ENCODE results near the gene LRRK1.
A peak's percentile ranks its signal among the peaks of the same experiment; 100 is the strongest.

Gene LRRK1, protein sequence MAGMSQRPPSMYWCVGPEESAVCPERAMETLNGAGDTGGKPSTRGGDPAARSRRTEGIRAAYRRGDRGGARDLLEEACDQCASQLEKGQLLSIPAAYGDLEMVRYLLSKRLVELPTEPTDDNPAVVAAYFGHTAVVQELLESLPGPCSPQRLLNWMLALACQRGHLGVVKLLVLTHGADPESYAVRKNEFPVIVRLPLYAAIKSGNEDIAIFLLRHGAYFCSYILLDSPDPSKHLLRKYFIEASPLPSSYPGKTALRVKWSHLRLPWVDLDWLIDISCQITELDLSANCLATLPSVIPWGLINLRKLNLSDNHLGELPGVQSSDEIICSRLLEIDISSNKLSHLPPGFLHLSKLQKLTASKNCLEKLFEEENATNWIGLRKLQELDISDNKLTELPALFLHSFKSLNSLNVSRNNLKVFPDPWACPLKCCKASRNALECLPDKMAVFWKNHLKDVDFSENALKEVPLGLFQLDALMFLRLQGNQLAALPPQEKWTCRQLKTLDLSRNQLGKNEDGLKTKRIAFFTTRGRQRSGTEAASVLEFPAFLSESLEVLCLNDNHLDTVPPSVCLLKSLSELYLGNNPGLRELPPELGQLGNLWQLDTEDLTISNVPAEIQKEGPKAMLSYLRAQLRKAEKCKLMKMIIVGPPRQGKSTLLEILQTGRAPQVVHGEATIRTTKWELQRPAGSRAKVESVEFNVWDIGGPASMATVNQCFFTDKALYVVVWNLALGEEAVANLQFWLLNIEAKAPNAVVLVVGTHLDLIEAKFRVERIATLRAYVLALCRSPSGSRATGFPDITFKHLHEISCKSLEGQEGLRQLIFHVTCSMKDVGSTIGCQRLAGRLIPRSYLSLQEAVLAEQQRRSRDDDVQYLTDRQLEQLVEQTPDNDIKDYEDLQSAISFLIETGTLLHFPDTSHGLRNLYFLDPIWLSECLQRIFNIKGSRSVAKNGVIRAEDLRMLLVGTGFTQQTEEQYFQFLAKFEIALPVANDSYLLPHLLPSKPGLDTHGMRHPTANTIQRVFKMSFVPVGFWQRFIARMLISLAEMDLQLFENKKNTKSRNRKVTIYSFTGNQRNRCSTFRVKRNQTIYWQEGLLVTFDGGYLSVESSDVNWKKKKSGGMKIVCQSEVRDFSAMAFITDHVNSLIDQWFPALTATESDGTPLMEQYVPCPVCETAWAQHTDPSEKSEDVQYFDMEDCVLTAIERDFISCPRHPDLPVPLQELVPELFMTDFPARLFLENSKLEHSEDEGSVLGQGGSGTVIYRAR (N-terminal part only)

DNA sequence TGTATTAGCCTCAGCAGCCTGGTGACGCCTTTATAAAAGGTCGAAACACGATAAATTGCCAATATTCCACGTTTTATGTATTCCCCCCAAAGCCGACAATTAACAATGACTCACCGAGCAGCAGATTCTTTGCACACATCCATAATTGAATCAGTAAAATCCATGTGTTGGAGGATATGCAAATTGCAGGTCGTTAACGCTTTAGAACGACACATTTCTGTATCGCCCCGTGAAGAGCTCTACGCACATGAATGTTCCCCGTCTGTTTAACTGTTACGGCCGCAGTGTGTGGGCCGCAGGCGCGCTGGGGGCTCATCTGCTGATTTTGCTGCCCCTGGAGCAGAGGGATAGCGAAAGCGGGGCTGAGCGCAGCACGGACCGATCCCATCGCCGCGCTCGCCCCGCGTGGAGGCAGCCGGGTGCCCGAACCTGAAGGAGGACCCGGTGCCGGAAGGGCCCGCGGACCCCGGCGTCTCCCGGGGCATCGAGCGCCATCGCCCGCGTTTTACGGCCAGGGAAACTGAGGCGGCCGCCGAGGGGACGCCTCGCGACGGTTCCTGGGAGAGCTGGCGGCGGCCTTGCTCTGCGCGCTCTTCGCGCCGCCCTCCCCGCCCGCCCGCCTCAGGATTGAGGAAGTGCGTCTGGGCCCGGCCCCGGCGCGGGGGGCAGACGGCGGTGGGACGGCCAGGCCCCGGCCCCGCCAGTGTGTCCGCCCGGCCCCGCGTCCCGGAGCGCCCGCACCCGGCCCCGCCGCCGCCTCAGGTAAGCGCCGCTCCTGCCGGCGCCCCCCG is at the start of gene LRRK1:
LRRK1 (plus strand) TSS at position 668 of the 791 bp plus-strand sequence. CDS start 5,276 bp downstream, outside the sequence.
- peak in 1 of 2 experiments; percentile 14 for DNase-seq (ENCODE audit: low read depth in 2 of 2)

DNA sequence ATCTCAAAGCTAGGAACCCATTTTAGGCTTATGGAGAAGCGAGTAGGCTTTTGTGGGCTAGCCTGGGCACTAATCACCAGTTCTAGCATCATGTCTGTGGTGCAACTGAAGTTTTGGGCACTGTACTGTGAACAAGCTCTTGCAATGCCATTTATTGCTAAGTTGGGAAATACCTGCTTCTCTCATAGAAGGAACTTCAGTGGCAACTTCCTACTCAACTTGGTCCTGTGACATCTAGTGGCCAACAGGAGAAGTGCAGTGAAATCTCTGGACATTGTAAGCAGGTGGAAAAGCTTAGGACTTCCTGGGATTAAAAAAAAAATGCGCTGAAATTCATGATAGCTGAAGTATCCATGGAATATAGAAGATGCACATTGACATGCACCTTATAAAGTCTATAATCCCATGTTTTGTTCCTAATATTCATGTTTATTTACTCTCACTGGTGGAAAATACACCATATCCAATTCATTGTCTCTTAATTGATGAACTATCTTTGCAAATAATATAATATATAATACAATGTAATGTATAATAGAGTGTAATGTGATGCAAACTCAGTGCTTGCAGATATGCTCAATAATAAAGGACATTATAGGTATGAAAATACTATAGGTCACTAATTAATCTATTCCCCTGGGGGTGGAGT is 46.0 kb upstream of the LRRK1 start:
- DNase-seq (ENCODE audit: low read depth in 2 of 2) = peak; percentile 70 to 72

DNA sequence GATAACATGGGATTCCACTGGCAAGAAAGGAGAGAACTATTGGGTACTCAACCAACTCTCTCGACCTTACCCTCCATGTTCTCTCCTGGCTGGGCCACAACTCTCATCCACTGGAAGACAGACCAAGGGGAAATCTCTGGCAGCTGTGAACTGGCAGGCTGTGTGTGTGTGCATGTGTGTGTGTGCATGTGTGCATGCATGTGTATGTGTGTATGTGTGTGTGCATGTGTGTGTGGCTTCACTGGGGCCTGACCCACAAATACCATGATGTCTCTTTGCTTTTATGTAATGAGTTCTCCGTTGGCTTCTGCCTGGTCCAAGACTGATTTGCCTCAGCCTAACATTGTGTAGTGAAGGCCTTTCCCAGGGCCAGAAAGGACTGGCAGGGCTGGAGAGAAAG is 43.7 kb upstream of the LRRK1 start:
- no peak for DNase-seq (ENCODE audit: low read depth in 2 of 2)

DNA sequence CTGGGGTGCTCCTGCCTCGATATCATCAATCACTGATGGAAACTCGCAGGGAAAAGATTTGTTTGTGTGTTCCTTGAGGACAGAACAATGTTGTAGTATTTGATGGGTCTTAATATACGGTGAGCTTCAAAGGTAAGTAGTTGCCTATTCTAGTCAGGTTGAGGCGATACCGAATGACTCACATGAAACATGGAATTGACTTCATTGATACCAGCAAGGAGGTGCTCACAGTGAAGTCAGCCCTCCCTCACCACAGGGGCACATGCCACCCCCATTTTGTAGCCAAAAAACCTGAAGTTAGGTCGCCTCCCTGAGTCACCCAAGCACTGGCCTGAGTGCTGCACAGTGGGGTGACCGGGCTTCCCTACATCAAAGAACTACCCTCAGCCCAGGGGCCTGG is 43.2 kb upstream of the LRRK1 start:
- DNase-seq (ENCODE audit: low read depth in 2 of 2) = no peak

DNA sequence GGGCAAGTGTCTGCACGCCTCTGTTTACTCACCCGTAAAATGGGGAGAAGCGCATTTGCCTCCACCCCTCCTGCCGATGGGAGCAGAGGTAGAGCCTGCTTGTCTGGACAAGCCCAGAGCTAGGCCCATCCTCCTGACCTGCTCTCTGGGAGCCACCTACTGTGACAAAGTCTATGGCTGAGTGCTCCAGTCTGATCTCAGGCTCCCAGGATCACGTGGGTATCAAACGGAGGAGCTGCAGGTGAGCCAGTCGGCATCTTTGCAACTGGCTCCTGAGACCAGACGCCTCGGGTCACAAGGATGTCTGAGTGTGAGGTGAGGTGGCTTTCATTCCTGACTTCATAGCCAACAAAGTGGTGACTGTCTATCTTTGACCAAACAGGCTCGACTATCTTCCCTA is 41.6 kb upstream of the LRRK1 start:
- DNase-seq (ENCODE audit: low read depth in 2 of 2) = no peak

DNA sequence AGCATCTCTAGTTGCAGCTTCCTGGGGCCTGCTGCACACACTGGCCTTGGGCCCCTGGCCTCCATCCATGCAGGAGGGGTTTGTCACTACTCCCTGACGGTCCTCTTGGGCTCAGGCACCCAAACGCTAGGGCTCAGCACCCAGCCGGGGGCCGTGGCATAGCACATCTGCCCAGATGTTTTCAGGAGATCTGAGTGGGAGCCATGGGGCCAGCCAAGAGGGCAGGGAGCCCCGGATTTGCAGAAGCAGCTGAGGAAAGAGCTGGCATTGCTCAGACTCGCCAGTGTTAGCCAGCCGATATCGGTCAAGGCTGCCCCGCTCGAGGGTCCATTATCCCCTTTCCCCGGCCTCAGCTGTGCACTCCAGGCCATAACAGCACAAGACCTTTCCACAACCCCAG is 41.0 kb upstream of the LRRK1 start:
- no peak for DNase-seq (ENCODE audit: low read depth in 2 of 2)

DNA sequence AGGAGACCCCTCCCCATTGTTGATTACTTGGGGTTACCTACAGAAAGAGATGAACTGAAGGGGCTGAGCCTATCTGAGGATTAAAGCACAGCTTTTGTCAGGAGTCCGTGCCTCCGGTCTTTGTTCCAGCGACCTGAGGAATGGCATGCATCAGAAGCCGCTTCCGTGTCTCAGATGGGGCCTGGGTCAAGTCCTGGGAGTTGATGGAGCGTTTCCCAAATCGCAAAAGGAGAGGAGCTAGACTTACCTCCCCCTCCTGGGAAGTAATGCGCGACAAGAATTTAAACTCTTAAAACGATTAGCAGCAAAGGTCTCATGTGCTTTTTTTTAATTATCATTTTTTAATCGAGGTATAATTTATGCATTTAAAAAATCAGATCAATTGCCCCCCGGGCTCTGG is 40.5 kb upstream of the LRRK1 start:
- DNase-seq (ENCODE audit: low read depth in 2 of 2) = no peak

DNA sequence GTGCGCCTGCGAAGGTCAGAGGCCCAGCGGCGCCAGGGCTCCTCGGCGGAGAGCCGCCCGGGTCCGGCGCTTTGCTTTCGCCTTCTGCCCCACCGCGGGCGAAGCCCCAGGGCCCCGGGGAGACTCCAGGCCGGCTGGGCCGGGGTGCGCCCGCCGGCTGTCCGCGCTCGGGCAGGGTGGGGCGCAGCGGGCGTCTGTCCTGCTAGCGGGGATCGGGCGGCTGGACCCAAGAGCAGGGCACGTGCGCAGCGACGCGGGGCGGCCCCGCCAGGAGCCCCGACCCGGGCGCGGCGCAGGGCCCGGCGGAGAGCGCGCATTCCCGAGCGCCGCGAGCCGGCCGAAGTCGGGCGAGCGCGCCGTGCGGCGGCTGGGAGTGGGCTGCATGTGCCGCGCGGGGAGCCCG is 40.1 kb upstream of the LRRK1 start:
- no peak for DNase-seq (ENCODE audit: low read depth in 2 of 2)

DNA sequence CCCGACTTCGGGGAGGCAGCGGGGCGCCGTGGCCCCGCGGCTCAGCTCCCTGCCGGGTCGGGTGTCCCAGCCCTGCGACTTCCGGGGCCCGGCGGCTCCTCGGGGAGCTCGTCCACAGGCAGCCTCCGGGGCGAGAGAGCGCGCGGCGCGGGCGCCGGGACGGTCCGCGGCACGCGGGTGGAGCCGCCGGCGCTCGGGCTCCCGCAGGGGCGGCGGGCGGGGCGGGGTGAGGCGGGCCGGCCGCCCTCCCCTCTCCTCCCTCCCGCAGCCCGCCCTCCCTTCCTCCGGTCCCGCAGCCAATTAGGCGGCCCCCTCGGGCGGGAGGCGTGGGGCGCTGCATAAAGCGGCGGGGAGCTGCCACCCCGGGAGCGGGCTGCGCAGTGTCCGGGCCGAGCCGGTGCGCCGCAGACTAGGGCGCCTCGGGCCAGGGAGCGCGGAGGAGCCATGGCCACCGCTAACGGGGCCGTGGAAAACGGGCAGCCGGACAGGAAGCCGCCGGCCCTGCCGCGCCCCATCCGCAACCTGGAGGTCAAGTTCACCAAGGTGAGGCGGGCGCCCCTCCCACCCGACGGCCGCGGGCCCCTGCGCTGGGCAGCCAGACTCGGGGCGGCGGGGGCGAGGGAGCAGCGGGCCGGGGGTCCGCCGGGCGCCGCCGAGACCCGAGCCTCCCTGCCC is 39.6 kb upstream of the LRRK1 start, which contains the start of gene ALDH1A3:
ALDH1A3 (plus strand) TSS at position 368 of the 675 bp plus-strand sequence; CDS start at position 445, 77 bp downstream.
- DNase-seq (ENCODE audit: low read depth in 2 of 2) = peak in 1 of 2 experiments; percentile 13

DNA sequence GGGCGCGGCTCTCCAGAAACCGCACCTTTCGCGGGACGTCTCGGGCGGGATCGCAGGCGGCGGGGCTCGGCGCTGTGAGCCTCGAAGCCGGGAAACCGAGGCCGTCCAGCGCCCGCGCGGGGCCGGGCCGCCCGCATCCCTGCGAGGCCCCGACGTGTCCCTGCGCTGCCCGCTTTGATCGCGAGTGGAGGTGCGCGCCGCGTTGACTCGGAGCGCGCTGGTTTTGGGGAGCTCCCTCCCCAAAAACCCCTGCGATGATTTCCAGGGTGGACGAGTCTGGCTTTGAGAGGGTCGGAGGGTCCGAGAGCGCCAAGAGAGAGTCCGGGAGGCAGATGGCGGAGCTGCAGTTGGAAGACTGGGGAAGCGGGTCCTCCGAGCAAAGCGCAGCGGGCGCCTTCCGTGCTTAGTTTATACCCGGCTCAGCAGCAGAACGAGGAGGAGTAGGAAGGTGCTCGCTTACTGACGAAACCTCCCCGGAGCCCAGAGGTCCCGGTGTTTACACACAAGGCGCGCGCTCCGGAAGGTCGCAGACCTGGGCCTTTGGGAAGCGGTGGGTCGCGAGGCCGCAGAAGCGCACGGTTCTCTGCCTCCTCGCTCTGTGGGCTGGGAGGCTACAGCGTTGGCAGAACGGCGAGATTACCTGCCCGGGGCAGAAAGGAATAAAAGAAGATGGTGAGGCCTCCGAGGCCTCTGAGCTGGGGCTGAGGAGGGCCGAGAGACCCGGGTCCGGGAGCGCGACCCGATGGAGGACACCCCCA is 38.8 kb upstream of the LRRK1 start:
- DNase-seq (ENCODE audit: low read depth in 2 of 2) = no peak

DNA sequence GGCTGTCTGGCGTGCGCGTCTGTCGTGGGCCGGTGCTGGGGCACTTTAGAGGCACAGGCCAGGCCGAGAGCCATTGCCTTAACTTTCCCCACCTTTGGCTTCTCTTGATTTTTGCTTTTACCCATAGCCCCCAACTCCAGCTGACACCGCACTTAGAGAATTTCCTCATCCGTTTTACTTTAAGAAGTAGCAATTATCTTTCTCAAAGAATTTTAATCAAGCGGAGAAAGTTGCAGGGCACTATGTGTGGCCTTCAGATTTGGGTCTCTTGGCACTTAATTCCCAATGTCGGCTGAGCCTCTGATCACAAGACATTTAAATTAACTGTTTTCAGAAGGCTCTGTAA is 38.3 kb upstream of the LRRK1 start:
- no peak for DNase-seq (ENCODE audit: low read depth in 2 of 2)

DNA sequence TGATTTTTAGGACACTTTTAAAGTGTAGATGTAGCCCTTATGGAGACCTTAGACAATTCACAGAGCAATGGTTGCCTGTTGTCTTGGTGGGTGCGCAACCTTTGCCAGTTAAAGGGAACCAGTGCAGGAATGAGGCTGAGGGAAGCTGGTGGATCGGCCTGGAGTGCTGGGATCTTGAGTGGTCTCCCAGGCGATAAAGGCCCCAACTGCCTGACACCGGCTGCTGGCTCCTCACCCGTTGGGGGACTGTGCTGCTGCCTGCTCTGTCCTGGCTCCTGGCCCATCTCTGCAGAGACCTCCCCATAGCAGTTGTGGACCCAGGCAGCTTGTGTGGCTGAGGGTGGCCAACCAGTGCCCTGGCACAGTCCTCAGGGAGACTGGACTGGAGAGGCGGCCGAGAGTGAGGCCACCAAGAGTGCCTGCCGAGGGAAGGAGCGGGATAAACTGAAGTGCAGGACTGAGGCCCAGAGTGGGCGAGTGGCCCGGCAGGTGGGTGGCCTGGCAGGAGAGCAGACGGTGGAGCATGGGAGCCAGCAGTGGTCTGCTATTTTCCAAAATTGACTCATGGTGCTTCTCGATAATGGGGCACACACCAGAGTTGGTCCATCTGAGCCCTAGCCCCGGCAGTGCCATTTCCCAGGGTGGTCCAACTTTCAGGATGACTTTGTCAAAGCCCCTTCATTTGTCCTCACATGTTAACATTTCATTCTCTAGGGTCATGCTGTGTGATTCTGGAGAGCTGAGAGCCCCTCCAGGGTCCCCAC is 37.4 kb upstream of the LRRK1 start:
- no peak for DNase-seq (ENCODE audit: low read depth in 2 of 2)

DNA sequence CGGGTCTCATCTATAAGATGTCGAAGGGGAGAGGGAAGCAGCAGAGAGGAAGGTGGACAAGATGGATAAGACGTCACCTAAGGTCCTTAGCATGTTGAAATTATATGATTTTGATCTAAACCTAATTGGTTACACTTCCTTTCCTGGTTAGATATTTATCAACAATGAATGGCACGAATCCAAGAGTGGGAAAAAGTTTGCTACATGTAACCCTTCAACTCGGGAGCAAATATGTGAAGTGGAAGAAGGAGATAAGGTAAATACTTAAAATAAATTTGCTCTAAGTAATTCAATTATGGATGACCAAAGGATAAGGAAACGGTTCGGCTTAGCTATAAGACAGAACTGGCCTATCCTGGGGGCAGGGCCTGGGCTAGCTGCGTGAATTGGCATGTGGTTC is 34.0 kb upstream of the LRRK1 start:
- DNase-seq (ENCODE audit: low read depth in 2 of 2) = no peak

DNA sequence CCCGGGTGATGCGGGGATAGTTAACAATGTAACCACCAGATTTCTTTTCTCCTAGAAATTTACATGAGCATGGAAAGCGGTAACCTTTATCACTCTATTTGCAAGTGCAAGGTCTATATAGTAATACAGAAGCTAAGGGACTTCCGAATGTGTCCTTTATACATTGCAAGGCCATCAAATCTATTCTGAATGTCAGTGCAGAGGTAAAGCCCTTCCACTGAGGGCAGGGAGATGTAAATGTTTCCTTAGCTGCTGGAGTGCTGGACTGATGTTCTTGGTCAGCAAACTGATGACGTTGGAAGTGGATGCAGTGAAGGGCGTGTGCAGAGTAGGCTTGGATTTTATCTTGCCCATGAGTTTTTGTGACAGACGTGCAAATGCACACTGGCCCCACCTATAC is 33.3 kb upstream of the LRRK1 start:
- no peak for DNase-seq (ENCODE audit: low read depth in 2 of 2)

DNA sequence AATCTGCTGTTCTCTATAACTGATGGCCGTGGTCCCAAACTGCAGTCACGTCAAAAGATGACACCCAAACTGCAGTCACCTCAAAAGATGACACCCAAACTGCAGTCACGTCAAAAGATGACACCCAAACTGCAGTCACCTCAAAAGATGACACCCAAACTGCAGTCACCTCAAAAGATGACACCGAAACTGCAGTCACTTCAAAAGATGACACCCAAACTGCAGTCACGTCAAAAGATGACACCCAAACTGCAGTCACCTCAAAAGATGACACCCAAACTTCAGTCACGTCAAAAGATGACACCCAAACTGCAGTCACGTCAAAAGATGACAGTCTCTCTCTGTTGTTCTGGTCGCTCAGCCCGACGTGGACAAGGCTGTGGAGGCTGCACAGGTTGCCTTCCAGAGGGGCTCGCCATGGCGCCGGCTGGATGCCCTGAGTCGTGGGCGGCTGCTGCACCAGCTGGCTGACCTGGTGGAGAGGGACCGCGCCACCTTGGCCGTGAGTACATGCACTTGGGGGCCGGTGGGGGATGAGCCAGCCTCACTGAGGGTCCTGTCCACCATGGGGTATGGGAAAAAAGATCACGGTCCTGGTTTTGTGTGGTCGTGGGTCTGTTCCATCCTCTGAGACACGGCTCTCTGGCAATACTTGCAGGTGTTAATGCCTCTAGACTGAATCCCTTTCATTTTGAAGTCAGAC is 31.8 kb upstream of the LRRK1 start:
- DNase-seq (ENCODE audit: low read depth in 2 of 2) = no peak

DNA sequence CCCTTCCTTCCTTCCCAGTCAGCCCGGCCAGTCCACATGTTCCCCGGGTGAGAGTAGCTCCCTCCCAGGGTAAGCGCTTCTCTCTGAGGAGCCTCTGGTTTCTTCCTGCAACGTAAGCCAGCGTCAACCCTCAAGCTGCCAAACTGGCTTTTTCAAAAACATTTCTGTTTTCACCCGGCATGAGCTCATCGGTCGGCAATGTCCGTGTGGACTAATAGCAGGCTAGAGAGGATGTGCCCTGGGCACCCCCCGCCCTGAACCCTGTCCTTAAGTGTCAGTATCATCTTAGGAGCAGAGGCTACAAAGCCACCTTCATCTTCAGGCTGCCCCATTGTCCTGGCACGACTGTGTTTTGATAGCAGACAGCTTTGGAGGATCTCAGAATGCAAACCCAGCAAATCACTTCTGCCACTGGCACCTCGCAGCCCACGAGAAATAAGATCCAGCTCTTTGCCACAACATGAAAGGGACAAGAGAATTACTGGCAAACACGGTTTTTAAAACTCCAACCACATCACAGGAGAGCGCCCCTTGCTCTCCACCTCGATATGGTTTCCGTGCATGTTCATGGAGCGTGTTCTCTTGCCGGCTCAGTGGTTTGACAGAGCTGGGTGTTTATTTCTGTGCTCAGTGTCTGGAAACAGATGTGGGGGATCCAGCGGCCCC is 29.6 kb upstream of the LRRK1 start:
- peak; percentile 31 to 32 for DNase-seq (ENCODE audit: low read depth in 2 of 2)

DNA sequence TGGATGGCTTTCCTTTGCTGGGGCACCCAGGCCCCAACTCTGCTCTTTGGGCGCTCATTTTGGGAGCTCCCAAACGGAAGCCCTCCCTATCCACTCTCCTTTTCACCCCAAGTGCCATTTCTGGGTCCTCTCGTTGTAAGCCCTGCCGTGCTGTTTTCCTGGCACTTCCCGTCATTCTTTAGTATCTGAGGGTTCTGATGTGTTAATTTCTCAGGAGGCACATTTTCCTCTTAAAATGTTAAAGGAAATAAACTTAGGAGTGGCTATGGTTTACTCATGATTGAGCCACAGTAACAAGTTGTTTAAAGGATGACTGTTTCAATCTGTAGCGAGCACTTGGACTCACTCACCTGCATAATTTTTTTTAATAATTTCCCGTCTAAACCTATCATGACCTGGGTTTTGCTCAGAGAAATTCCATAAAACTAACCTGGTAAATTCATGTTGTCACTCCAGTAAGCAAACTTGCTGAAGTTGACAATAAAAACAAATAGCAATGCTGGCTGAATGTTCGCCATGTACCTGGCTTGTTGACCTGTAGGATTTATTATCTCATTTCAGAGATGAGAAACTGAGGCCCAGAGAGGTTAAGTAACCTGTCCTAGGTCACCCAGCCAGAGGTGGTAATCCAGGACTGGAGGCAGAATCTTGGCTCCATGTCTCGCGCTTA is 29.0 kb upstream of the LRRK1 start:
- DNase-seq (ENCODE audit: low read depth in 2 of 2) = no peak

Measured in fibroblast of skin of left quadriceps (primary cell).